ENCODE measurements around the gene MYG1. TPM values are rescaled to one million over a fixed set of nuclear protein-coding genes. Genes with fewer than 3 reads are reported as not detected.
A peak's percentile ranks its signal among the peaks of the same experiment; 100 is the strongest.

The MYG1 gene
- total and polyA plus RNA-seq, 2 of the 13 experiments (the other 11 are each of a cell fraction or from before 2014, with no cell fraction given) = 38.6 to 58.0 TPM

DNA sequence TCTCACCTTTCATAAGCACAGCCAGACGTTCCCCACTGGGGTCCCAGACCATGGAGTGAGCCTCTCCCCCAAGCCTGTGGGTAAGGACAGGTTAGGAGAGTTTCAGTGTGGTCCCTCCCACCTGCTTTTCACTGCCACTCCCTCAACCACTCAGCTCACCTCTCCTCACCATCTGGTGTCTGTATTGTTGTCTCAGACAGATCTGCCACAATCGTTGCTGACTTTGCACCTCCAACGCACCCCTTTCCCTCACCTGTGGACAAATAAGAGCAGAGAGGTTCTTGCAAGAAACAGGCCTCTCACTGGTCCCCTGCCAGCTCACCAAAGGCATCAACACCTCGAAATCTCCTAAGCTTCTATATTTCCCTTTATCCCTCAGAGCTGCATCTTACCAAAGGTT lies 8.8 kb downstream of the MYG1 start:
- TF ChIP-seq TBX2 (CRISPR knock-in tag; IDR thresholded peaks at IDR 0.05; ENCODE audit: borderline replicate concordance) (no peak), ZNF333 (CRISPR knock-in tag; IDR thresholded peaks at IDR 0.05; ENCODE audit: borderline replicate concordance) (no peak)
- ChIA-PET POLR2A (no interaction called here), CTCF (ENCODE audit: low intra/inter-chr PET ratio, low total read pairs) (no interaction called here)
- WGBS (ENCODE audit: low lambda C conversion rate) = 93% methylated on average over 4 of the region's 4 CpGs
- intact Hi-C loops (cut with micrococcal nuclease; ENCODE audit: unreplicated experiment) (no loop called here), in situ Hi-C loops (cut with HindIII; ENCODE audit: extremely low pct_ligation_motif_present, low pct_unique_long_range_greater_than_20kb) (no loop called here)
- no peak overlapping the region for H2AFZ ChIP-seq (ENCODE audit: low read length)
- H3K79me2 ChIP-seq (ENCODE audit: insufficient read depth, low read length) = no peaks in the 10 kb centered on the region
- H3K9ac ChIP-seq (ENCODE audit: insufficient read depth, low read depth, low read length) = no peak overlapping the region
- H3K4me1 ChIP-seq (ENCODE audit: insufficient read depth, low read length) = peaks cover 4% of the 10 kb centered on the region
- no peak overlapping the region for H3K4me3 ChIP-seq (replicated peaks in 1 of 3; ENCODE audit: insufficient read depth in 1 of 3, low read depth in 2 of 3, low read length in 3 of 3)
- ATAC-seq = no peak
- FAIRE-seq = no peak
- no peak overlapping the region for H3K4me2 ChIP-seq (ENCODE audit: low read depth, low read length)
- no peaks in the 10 kb centered on the region for H4K20me1 ChIP-seq (ENCODE audit: insufficient read depth, low read length)
- H3K27ac ChIP-seq (ENCODE audit: extremely low read length, insufficient read depth, low read length) = no peak overlapping the region
- H3K9me3 ChIP-seq (ENCODE audit: low read length) = no peaks in the 10 kb centered on the region
- no peaks in the 10 kb centered on the region for H3K27me3 ChIP-seq (ENCODE audit: control insufficient read depth in 1 of 2, insufficient read depth in 2 of 2, low read length in 2 of 2)
- no peak for DNase-seq (ENCODE audit: low spot score)
- BruUV-seq (replicated peaks) = TSS peak; percentile 44
- H3K36me3 ChIP-seq (replicated peaks in 1 of 2; ENCODE audit: control insufficient read depth in 1 of 2, insufficient read depth in 2 of 2, low read length in 2 of 2) = peaks cover 21 to 53% of the 10 kb centered on the region in 2 experiments

DNA sequence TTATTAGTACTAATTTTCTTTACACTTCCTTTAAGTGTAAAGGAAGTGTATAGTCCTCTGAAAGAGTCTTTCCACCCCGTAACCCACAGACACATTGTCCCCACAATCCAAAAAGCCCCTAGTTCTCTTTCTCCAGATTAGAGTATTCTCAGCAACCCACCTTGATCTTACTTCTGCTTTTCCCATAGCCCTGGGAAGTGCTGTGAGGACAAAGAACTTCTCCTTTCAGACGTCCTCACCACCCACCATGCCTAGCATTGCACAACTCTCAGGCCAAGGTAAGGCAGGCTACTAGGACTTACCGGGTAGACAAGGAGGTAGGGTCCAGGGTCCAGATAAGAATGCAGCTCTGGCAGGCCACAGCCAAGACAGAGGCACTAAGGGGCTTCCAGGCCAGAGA lies 14.5 kb downstream of the MYG1 start:
- whole genome bisulfite sequencing (ENCODE audit: low lambda C conversion rate) = 86% methylated on average over 2 of the region's 3 CpGs
- Histone ChIP-seq H3K9ac (ENCODE audit: insufficient read depth, low read depth, low read length) (no peak overlapping the region), H3K4me1 (ENCODE audit: insufficient read depth, low read length) (no peaks in the 10 kb centered on the region), H3K27me3 (ENCODE audit: control insufficient read depth in 1 of 2, insufficient read depth in 2 of 2, low read length in 2 of 2) (no peaks in the 10 kb centered on the region), H3K36me3 (replicated peaks in 1 of 2; ENCODE audit: control insufficient read depth in 1 of 2, insufficient read depth in 2 of 2, low read length in 2 of 2) (peaks cover 15 to 44% of the 10 kb centered on the region in 2 experiments), H3K4me2 (ENCODE audit: low read depth, low read length) (no peak overlapping the region), H4K20me1 (ENCODE audit: insufficient read depth, low read length) (no peaks in the 10 kb centered on the region), H3K9me3 (ENCODE audit: low read length) (no peaks in the 10 kb centered on the region), H2AFZ (ENCODE audit: low read length) (no peak overlapping the region), H3K4me3 (replicated peaks in 1 of 3; ENCODE audit: insufficient read depth in 1 of 3, low read depth in 2 of 3, low read length in 3 of 3) (no peak overlapping the region), H3K79me2 (ENCODE audit: insufficient read depth, low read length) (no peaks in the 10 kb centered on the region), H3K27ac (ENCODE audit: extremely low read length, insufficient read depth, low read length) (no peak overlapping the region)
- DNase-seq (ENCODE audit: low spot score) (no peak), ATAC-seq (no peak), FAIRE-seq (no peak)
- intact Hi-C loops (cut with micrococcal nuclease; ENCODE audit: unreplicated experiment) (no loop called here), in situ Hi-C loops (cut with HindIII; ENCODE audit: extremely low pct_ligation_motif_present, low pct_unique_long_range_greater_than_20kb) (no loop called here)
- TF ChIP-seq CEBPB (IDR thresholded peaks at IDR 0.05; ENCODE audit: borderline replicate concordance, low read depth, low read length) (0 out of 2 replicates have a peak, but pooled peaks have one; percentile 21), RARA (CRISPR knock-in tag; IDR thresholded peaks at IDR 0.05) (no peak), ESRRA (CRISPR knock-in tag; IDR thresholded peaks at IDR 0.05; ENCODE audit: low read depth) (no peak)
- CTCF ChIA-PET (ENCODE audit: low intra/inter-chr PET ratio, low total read pairs) = no interaction called here
- BruUV-seq (replicated peaks) = no TSS peak
- POLR2A ChIA-PET = no interaction called here

All from HepG2 (cell line).